PC-3 (cell line): ENCODE data around the gene THEMIS. TPM values are rescaled to one million over a fixed set of nuclear protein-coding genes. Genes with fewer than 3 reads are reported as not detected.

Experiments
- ATAC-seq: fragments of 200-7000 bp; cut with Tn5 transposase; 2 replicates; pipeline ENCODE4 v1.9.1; 2020; ENCODE audit warnings: mild to moderate bottlenecking, moderate library complexity
- BruUV-seq: library from RNA; stranded (reverse); fragments of 400-500 nt; replicated peaks from 2 replicates; lab custom pipeline; 2021; lab: Mats Ljungman, UMichigan
- CTCF ChIA-PET: fragments of 300-600 bp; sonication (Branson Sonifier 250); formaldehyde crosslinking; loops from one replicate; lab custom pipeline; 2022; ENCODE audit warnings: antibody characterized with exemption; lab: Charles Lee
- POLR2A ChIA-PET: fragments of 300-600 bp; sonication (Branson Sonifier 250); formaldehyde crosslinking; loops from one replicate; lab custom pipeline; 2022; ENCODE audit warnings: antibody characterized with exemption; ENCODE audit not compliant: unreplicated experiment; lab: Charles Lee
- DNase-seq: peaks from one replicate; pipeline ENCODE4 v3.0.0-alpha.2; 2015
- H2AFZ ChIP-seq: fragments of 300-600 bp; sonication (generic); 2 replicates; pipeline ENCODE4 v1.6.0; 2016; ENCODE audit warnings: antibody characterized with exemption, low read length
- H3F3A ChIP-seq: fragments of 300-600 bp; sonication (generic); one replicate; pipeline ENCODE4 v1.6.0; 2017; ENCODE audit warnings: antibody characterized with exemption, low read length, control low read depth, mild to moderate bottlenecking; ENCODE audit not compliant: unreplicated experiment
- H3K27ac ChIP-seq: fragments of 300-600 bp; sonication (generic); 2 replicates; pipeline ENCODE4 v1.5.1; 2016; ENCODE audit warnings: mild to moderate bottlenecking, low read length
- H3K27me3 ChIP-seq: fragments of 300-600 bp; sonication (generic); 2 replicates; pipeline ENCODE4 v1.6.1; 2016; ENCODE audit warnings: low read length, mixed read lengths
- H3K36me3 ChIP-seq: fragments of 300-600 bp; sonication (generic); 2 replicates; pipeline ENCODE4 v1.6.1; 2016; ENCODE audit warnings: low read depth, mixed run types, low read length, mixed read lengths
- H3K4me1 ChIP-seq: fragments of 300-600 bp; sonication (generic); 2 replicates; pipeline ENCODE4 v1.5.1; 2016; ENCODE audit warnings: low read length; ENCODE audit not compliant: insufficient read depth
- H3K4me2 ChIP-seq: fragments of 300-600 bp; sonication (generic); 2 replicates; pipeline ENCODE4 v1.6.0; 2016; ENCODE audit warnings: low read length
- H3K4me3 ChIP-seq: fragments of 300-600 bp; sonication (generic); 2 replicates; pipeline ENCODE4 v1.5.1; 2016; ENCODE audit warnings: mild to moderate bottlenecking, low read length, mixed read lengths
- H3K79me2 ChIP-seq: fragments of 300-600 bp; sonication (generic); 2 replicates; pipeline ENCODE4 v1.6.1; 2017; ENCODE audit warnings: low read length, mixed read lengths
- H3K9ac ChIP-seq: fragments of 300-600 bp; sonication (generic); 2 replicates; pipeline ENCODE4 v1.6.0; 2016; ENCODE audit warnings: mild to moderate bottlenecking, low read length
- H3K9me2 ChIP-seq: fragments of 300-600 bp; sonication (generic); replicated peaks from 2 replicates; pipeline ENCODE4 v1.6.1; 2016; ENCODE audit warnings: mixed run types, low read length, mixed read lengths
- H3K9me3 ChIP-seq: fragments of 300-600 bp; sonication (generic); 2 replicates; pipeline ENCODE4 v1.6.1; 2016; ENCODE audit warnings: low read length, mixed read lengths
- H4K20me1 ChIP-seq: fragments of 300-600 bp; sonication (generic); 2 replicates; pipeline ENCODE4 v1.6.1; 2016; ENCODE audit warnings: low read length, mixed read lengths
- EZH2 ChIP-seq: fragments of 300-600 bp; sonication (generic); IDR thresholded peaks from one replicate; pipeline ENCODE4 v1.6.1; 2017; ENCODE audit warnings: antibody characterized with exemption, mild to moderate bottlenecking, low read length; ENCODE audit not compliant: unreplicated experiment
- EZH2phosphoT487 ChIP-seq: fragments of 300-600 bp; sonication (generic); IDR thresholded peaks from 2 replicates; pipeline ENCODE4 v1.6.1; 2018; ENCODE audit warnings: mild to moderate bottlenecking, antibody characterized with exemption, low read length, borderline replicate concordance
- intact Hi-C: fragments of 100-400 bp; cut with micrococcal nuclease; formaldehyde crosslinking; loops from 2 replicates; pipeline ENCODE4 v1.9.0; 2023
- total RNA-seq: library from RNA; depleted of rRNA; stranded (reverse); fragments of >200 nt; gene quantifications from 2 replicates; pipeline ENCODE4 v1.2.3, GENCODE V29; 2014
- TF ChIP-seq, protein P1 (sequence below): fragments of 300-600 bp; sonication (generic); conservative IDR thresholded peaks from 2 replicates; pipeline ENCODE4 v1.5.1; 2017; ENCODE audit warnings: antibody characterized with exemption, low read depth, mild to moderate bottlenecking, low read length

The THEMIS gene
- total RNA-seq, 1 experiment from 2014 or later: not detected

DNA sequence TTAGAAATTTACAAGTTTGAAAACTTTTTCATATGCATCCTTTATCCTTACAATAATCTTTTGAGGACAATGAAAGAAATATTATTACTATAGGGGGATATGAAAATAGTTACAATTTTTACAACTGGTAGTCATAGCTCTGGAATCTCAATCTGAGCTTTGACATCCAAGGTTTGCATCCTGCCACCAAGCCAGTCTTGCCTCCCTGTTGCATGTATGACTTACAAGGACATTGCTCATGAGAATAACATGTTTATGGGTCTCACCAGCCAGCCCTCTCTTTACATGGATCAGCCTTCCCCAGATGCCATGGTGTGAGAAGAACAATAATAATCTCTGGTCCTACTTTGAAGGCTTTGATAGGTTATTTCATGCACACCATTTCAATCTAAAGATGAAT lies 67.5 kb downstream of the THEMIS start:
- BruUV-seq: no TSS peak
- DNase-seq: no peak
- ATAC-seq: no peak
- Histone ChIP-seq H3K79me2 (no peaks in the 10 kb centered on the region), H3K27ac (no peak overlapping the region), H3K9me3 (no peaks in the 10 kb centered on the region), H4K20me1 (no peaks in the 10 kb centered on the region), H3F3A (no peaks in the 10 kb centered on the region), H3K4me2 (no peak overlapping the region), H2AFZ (no peak overlapping the region), H3K4me3 (no peak overlapping the region), H3K4me1 (no peaks in the 10 kb centered on the region), H3K36me3 (no peaks in the 10 kb centered on the region), H3K9ac (no peak overlapping the region), H3K9me2 (no peaks in the 10 kb centered on the region), H3K27me3 (no peaks in the 10 kb centered on the region)
- ChIA-PET CTCF (no interaction called here), POLR2A (no interaction called here)
- intact Hi-C loops: no loop called here
- no peak for TF ChIP-seq EZH2
- TF ChIP-seq, protein P1, sequence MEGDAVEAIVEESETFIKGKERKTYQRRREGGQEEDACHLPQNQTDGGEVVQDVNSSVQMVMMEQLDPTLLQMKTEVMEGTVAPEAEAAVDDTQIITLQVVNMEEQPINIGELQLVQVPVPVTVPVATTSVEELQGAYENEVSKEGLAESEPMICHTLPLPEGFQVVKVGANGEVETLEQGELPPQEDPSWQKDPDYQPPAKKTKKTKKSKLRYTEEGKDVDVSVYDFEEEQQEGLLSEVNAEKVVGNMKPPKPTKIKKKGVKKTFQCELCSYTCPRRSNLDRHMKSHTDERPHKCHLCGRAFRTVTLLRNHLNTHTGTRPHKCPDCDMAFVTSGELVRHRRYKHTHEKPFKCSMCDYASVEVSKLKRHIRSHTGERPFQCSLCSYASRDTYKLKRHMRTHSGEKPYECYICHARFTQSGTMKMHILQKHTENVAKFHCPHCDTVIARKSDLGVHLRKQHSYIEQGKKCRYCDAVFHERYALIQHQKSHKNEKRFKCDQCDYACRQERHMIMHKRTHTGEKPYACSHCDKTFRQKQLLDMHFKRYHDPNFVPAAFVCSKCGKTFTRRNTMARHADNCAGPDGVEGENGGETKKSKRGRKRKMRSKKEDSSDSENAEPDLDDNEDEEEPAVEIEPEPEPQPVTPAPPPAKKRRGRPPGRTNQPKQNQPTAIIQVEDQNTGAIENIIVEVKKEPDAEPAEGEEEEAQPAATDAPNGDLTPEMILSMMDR: no peak

DNA sequence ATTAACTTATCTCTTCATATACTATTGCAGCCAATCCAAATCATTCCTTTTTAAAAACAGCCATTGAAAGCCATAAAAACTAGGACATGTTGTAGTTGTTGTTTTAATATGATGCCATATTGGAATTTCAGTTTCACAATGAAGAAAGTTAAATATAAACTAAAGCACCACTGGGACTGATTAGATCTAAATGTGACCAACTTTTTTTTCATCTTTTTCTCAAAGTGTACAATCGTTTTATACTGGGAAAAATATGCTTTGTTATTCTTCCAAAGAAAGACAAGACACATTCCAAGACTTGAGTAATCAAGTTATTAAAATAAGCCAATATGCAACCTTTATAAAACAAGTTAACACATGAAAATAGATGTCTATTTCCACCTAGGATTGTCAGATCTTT lies 68.5 kb downstream of the THEMIS start:
- DNase-seq (no peak), ATAC-seq (no peak)
- no TSS peak for BruUV-seq
- intact Hi-C loops: no loop called here
- ChIA-PET CTCF (no interaction called here), POLR2A (no interaction called here)
- TF ChIP-seq, protein P1: no peak
- TF ChIP-seq EZH2 (no peak), EZH2phosphoT487 (no peak)
- Histone ChIP-seq H3K36me3 (no peaks in the 10 kb centered on the region), H3K27me3 (no peaks in the 10 kb centered on the region), H3K79me2 (no peaks in the 10 kb centered on the region), H3K27ac (no peak overlapping the region), H3K4me2 (no peak overlapping the region), H3K4me1 (no peaks in the 10 kb centered on the region), H3K9ac (no peak overlapping the region), H3K9me3 (no peaks in the 10 kb centered on the region), H3F3A (no peaks in the 10 kb centered on the region), H2AFZ (no peak overlapping the region), H3K9me2 (no peaks in the 10 kb centered on the region), H4K20me1 (no peaks in the 10 kb centered on the region), H3K4me3 (no peak overlapping the region)

DNA sequence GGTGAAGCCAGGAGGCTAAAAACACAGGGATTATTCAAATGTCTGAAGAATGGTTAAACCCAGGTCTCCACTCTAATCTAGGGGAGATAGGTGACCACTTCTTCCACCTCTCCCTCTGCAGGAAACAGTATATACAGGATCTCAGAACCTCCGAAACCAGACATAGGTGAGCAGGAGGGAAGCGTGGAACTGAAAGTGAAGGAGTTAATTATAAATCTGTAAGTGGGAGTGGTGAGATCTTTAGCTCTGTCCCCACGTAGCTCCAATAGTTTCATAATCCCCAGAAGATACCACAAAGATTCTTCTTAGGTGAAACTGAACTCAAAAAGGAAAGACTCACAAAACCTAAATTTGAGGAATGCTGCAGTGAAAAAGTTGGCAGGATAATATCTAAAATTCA lies 76.8 kb downstream of the THEMIS start:
- Histone ChIP-seq H3K4me3 (no peak overlapping the region), H3K27ac (no peak overlapping the region), H2AFZ (no peak overlapping the region), H3F3A (no peaks in the 10 kb centered on the region), H4K20me1 (no peaks in the 10 kb centered on the region), H3K4me2 (no peak overlapping the region), H3K9ac (no peak overlapping the region), H3K9me3 (no peaks in the 10 kb centered on the region), H3K36me3 (no peaks in the 10 kb centered on the region), H3K4me1 (no peaks in the 10 kb centered on the region), H3K27me3 (peaks cover 15% of the 10 kb centered on the region), H3K9me2 (no peaks in the 10 kb centered on the region), H3K79me2 (no peaks in the 10 kb centered on the region)
- intact Hi-C loops: no loop called here
- no peak for TF ChIP-seq EZH2
- ChIA-PET POLR2A (interaction anchor here (0.6 kb wide), 1 partner anchor 100 kb away, joined by 3 read pairs; no protein-coding TSS in a partner anchor), CTCF (interaction anchor here (0.7 kb wide), 1 partner anchor 94 kb away, joined by 3 read pairs; no protein-coding TSS in a partner anchor)
- ATAC-seq (no peak), DNase-seq (no peak)
- BruUV-seq: no TSS peak
